ENCODE measurements around the gene LMBR1.
"Not testable (repeated sequence)": the region's sequence is repeated elsewhere in the genome, so short reads cannot be mapped to it uniquely, and the experiment has no call there.

LMBR1 gene

DNA sequence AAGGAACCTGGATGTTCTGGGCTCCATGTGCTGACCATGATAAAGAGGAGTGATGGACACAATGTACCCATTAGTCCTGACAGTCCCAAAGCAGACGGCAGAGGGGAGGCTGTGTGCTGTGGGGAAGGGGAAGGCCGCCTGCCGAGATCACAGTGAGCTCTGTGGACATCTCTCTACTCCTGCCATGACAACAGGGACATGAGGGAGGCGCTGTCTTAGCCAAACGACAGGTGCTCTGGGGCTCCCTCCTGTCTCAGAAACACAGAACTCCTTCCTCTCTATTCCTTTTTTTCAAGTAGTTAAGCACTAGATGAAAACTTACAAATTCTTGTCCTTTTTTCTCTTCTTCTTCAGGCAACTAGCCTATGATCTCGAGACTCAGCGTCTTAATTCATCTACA, 139.4 kb downstream of the LMBR1 start:
- no peak for DNase-seq

- DNase-seq: no peak
These were observed 139.8 kb downstream of the LMBR1 start for GRCh38 chr7:156753229-156753560.

GRCh38 chr7:156752367-156753228, 140.4 kb downstream of the LMBR1 start:
- no peak for DNase-seq

GRCh38 chr7:156751319-156751718, 141.7 kb downstream of the LMBR1 start:
- DNase-seq: no peak

DNA sequence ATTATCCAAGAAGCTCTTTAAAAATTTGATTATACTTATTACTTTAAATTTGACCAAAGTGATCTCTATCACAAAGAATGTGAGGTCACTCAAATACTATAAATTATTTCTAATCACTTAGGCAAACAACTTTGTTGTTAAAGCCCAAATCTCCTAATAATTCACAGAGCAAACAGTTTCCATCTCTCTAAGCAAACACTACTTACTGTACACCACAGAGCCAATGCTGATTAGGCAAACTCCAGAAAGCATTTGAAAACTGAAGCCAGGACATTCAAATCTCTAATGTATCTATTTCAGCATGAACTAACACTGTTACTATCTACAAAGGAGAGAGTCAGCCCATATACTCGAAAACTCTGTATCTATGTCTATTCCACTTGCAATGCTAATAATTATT, 145.3 kb downstream of the LMBR1 start:
- no peak for DNase-seq

DNA sequence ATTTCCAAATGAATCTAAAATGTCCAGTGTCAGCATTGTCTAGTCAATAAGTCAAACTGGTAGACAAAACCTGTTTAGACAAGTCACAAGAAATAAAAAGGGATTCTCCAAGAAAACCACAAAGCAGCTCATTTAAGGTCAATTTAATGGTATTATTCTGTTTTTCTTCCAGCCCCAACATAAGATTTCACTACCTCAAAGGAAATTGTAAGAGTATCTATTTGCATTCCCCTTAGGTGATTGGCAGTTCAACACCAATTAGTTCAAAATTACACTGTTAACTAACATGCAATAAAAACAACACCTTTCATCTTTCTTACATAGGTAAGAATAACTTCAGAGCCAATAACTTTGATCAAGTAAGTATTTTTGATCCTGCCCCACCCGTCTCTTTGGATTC, 146.1 kb downstream of the LMBR1 start:
- no peak for DNase-seq

DNA sequence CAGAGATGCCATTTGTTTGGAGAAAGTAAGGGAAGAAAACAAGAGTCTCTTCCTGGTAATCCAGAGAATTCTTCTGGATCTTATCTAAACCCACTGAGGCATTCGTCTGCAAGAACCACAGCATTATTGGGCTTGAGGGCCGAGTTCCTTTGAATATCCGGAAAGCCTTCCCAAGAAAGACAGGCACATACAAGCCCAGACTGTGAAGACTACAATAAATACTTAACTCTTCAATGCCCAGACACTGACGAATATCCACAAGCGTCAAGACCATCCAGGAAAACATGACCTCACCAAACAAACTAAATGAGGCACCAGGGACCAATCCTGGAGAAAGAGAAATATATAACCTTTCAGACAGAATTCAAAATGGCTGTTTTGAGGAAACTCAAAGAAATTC, 153.4 kb downstream of the LMBR1 start:
- DNase-seq: no peak

DNA sequence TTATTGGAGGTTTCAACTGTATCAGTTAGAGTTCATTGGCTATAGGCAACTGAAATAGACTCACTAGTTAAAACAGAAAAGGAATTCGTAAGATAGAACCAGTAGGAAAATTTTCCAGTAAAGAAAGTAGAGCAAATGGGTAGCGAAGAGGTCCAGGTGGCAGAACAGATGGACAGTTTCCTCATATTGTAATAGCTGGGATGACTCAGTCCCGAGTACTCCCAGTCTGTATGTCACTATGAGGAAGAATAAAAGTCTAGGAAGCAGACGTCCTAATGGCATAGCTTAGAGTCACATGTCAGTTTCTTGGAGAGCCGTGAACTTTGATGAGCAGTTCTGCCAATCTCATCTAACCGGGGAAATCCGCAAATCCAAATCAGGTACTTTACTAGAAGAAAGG, 157.1 kb downstream of the LMBR1 start:
- DNase-seq: no peak

- no peak for DNase-seq
These were observed 159.3 kb downstream of the LMBR1 start for GRCh38 chr7:156733638-156734037.

GRCh38 chr7:156732091-156732625, 160.8 kb downstream of the LMBR1 start:
- no peak for DNase-seq

DNA sequence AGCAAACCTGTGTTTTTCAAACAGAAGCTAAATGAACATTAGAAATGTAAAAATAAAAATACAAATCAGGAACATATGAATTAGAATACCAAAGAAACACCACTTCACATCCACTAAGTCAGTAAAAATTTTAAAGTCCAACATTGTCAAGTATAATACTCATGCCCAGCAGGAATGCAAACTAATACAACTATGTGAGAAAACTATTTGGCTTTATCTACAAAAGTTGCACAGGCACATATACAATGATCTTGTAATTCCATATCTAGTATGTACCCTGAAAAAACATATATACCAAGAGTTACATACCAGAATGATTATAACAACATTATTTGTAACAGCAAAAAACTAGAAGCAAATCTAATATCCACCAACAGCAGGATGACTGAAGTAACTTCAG, 161.3 kb downstream of the LMBR1 start:
- DNase-seq: no peak

GRCh38 chr7:156725936-156726335, 167.0 kb downstream of the LMBR1 start:
- no peak for DNase-seq

DNA sequence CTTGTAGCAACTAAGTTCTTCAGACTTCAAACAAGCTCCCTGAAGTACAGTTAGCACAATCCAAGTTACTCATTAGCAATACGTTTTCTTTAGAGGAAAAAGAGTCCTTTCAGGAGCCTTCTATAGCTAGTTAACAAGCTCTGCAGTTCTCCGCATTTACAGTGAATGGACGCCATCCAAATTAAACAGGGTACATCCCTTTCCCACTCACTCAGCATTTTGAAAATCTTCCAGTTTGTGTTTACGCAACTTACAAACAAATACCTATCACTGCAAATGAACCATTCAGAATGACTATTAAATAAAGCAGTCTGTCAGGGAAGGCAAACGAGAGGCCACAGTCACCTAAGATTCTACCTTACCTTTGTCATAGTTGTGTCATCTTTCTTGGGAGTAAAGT, 167.9 kb downstream of the LMBR1 start:
- no peak for DNase-seq

DNA sequence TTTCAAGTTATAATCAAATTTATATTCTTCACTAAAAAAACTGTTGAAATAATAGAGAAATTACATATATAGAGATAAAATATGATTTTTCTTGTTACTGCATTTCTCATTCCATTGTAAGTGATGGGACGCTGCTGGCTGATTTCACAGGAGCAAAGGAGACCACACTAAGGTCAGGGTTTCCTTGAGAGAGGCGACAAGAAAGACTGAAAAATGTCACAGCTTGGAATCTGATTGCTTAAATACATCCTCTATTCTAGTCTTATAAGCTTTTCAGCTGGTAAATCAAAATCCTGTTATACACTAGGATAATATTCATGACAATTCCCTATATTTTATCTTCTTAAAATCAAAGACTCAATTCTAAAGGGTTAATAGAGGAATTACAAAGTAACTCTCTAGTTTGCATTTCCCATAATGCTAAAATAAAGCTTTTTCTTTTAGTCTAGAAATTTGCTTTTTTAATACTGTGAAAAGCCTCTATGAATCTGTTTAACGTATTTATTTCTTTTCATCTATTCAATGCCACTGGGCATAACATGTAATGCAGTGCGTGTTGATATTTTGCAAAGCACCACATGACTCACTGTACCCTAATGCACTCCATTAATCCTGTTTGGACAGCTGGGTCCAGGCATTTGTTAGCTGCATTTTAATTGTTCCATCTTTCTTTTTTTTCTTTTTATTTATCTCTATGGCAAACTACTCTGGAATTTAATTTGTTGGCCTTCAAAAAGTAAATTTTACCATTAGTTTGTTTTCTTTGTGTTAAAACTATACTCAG, 170.7 kb downstream of the LMBR1 start:
- no peak for DNase-seq

GRCh38 chr7:156703773-156704482, 189.1 kb downstream of the LMBR1 start:
- no peak for DNase-seq

DNA sequence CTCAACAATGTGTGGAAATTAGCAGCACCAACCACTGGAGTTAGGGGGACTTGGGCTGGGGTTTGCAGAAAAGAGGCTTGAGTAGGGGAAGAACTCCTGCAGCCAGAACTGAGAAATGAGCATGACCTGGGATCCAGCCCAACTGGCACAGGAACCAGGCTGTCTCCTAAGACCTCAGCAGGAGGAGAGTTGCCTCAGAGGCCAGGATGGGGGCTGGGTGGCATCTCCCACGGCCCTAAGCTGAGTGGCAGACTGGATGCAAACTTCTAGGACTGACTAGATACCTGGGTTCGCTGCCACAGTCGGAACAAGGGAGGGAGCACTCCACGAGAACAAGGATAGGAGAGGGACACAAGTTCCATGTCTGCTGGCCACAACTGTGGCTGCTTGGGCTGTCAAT, 189.8 kb downstream of the LMBR1 start:
- no peak for DNase-seq

GRCh38 chr7:156702399-156702798, 190.6 kb downstream of the LMBR1 start:
- DNase-seq: no peak

DNA sequence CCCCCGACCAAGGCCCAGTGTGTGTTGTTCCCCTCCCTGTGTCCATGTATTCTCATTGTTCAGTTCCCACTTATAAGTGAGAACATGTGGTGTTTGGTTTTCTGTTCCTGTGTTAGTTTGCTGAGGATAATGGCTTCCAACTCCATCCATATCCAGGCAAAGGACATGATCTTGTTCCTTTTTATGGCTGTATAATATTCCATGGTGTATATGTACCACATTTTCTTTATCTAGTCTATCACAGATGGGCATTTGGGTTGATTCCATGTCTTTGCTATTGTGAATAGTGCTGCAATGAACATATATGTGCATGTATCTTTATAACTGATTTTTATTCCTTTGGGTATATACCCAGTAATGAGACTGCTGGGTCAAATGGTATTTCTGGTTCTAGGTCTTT, 191.2 kb downstream of the LMBR1 start:
- not testable (repeated sequence) for DNase-seq

DNA sequence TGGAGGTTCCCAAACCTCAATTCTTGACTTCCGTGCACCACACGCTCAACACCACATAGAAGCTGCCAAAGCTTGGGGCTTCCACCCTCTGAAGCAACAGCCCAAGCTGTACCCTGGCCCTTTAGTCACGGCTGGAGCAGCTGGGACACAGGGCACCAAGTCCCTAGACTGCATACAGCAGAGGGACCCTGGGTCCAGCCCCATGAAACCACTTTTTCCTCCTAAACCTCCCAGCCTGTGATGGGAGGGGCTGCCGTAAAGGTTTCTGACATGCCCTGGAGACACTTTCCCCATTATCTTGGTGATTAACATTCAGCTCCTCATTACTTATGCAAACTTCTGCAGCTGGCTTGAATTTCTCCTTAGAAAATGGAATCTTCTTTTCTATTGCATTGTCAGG, 194.5 kb downstream of the LMBR1 start:
- DNase-seq: not testable (repeated sequence)

GRCh38 chr7:156697283-156697682, 195.7 kb downstream of the LMBR1 start:
- not testable (repeated sequence) for DNase-seq

DNA sequence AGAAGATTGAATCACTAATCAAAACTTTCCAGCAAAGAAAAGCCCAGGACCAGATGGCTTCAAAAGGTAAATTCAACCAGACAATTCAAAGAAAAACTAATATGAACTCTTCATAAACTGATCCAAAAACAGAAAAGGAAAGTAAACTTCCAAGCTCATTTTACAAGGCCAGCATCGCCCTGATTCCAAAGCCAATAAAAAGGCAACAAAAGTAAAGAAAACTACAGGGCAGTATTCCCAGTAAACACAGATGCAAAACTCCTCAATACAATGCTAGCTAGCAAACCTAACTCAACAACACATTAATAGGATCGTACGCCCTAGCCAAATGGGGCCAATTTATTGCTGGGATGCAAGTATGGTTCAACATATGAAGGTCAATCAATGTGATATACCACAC, 199.4 kb downstream of the LMBR1 start:
- no peak for DNase-seq

- DNase-seq: no peak
These were observed 200.1 kb downstream of the LMBR1 start for GRCh38 chr7:156692849-156693248.

DNA sequence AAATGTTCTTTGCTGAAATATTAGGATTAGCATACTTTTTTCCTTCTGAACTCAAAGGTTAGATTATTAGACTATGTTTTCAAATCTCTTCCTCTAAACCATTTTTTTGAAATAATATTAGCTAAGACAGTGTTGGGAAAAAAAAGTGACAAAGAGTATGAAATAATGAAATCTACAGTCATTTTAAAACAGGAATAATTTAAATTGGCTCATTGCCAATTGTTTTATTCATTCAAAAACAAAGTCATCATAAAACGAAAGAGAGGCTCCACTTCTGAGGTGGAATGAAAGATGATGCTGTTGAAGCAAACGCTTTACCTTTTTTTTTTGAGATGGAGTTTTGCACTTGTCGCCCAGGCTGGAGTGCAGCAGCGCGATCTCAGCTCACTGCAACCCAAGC, 201.2 kb downstream of the LMBR1 start:
- no peak for DNase-seq

GRCh38 chr7:156684661-156685060, 208.3 kb downstream of the LMBR1 start:
- DNase-seq: no peak
